T-helper 1 cell (primary cell): ENCODE data around the gene TMTC2.
A peak's percentile ranks its signal among the peaks of the same experiment; 100 is the strongest.
"Not testable (repeated sequence)": the region's sequence is repeated elsewhere in the genome, so short reads cannot be mapped to it uniquely, and the experiment has no call there.

Experiments used
- DNase-seq, 5 donors: peaks; one replicate each; pipeline ENCODE4 v3.0.0-alpha.2; 2012 to 2020

The TMTC2 gene

DNA sequence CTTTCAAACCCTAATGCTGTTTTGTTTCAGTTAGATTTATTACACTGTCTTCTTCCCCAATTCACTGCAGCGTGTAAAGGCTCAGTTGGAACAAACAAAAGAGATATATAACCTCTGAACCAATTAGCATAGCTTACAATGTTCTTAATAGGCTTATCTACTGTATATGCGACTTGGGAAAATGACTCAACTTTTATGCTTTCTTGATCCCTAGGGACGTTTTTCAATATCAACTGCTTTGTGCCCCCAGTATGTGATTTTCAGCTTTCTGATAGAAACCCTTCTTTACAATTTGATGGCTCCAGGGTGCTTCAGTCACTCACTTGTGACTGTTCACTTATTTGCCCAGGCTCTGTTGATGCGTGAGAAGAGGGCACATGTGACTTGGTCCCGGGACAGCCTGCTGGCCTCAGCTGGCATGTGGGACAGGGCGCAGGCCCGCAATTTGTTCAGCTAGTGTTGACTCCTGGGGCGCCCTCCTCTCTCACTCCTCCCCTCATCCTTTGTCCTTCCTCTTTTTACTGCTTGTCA, 107.1 kb downstream of the TMTC2 start:
- no peak for DNase-seq

DNA sequence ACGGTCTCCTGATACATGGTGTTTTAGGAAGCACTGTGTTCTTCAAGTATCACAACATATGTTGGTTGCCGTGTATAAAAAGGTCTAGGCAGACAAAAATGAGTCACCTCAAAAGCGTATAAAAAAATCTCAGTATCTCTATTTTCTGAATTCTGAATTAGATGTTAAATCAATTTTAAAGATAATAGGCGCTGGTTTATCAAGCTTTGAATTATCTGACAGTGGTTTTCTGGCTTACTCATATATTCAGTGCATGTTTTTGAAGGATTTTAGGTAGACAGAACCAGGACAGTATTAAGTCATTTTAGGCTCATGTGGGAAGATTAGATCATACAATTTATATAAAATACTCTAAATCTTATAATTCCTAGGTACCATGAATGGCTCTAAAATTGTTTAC, 110.8 kb downstream of the TMTC2 start:
- no peak for DNase-seq

DNA sequence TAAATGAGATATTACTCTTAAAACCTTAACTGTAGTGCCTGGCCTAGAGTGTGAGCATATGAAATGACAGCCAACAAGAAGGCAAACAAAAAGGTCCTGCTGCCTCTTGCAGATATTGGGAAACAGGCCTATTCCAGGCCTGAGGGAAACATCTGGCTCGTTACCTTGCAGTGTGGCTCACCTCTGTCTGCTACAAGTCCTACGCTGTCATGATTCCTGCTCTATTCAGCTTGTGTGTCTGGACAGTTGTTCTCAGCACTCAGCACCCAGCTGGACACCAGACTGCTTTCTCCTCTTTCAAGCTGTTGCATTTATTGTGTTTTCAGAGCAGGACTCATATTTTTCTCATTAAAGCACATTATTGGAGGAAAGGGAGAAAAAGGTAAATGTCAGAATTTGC, 113.5 kb downstream of the TMTC2 start:
- DNase-seq: no peak

- DNase-seq: peak in 1 of 5 donors; percentile 2
Measured at GRCh38 chr12:82801951-82802610, 115.4 kb downstream of the TMTC2 start.

DNA sequence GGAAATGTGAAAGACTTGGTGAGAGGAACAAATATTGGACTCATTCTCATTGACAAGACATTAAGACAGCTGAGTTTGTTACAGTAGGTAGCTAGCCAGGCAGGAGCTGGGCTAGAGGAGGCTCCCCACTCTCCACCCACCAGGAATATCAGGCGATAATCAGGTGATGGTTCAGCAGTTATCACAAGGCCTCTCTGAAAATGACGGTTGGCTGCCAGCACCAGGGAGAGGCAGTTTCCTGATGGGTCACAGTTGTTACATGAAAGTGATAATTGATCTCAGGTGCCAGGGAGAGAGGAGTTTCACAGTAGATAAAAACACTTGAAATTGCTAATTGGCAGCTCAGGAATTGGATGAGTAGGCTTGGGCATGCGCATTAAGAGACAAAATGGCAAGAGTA, 116.5 kb downstream of the TMTC2 start:
- no peak for DNase-seq

GRCh38 chr12:82804601-82805000, 117.9 kb downstream of the TMTC2 start:
- DNase-seq: no peak

DNA sequence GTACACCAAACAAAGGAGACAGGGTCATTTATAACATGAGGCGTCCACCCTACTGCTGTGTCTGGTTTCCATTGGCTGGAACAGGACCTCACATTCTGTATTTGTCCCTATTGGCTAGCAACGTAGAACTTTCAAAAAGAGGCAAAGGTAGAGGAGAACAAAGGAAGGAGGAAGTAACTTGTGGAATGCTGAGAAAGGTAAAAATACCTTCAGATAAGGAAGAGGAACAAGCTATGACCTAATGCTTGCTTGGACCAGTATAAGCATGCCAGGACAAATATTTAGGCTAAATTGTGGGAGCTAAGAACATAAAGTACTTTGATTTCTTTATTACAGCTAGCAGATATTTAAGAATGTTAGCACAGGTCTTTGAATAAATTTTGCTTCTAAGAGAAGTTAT, 118.3 kb downstream of the TMTC2 start:
- DNase-seq: not testable (repeated sequence)

DNA sequence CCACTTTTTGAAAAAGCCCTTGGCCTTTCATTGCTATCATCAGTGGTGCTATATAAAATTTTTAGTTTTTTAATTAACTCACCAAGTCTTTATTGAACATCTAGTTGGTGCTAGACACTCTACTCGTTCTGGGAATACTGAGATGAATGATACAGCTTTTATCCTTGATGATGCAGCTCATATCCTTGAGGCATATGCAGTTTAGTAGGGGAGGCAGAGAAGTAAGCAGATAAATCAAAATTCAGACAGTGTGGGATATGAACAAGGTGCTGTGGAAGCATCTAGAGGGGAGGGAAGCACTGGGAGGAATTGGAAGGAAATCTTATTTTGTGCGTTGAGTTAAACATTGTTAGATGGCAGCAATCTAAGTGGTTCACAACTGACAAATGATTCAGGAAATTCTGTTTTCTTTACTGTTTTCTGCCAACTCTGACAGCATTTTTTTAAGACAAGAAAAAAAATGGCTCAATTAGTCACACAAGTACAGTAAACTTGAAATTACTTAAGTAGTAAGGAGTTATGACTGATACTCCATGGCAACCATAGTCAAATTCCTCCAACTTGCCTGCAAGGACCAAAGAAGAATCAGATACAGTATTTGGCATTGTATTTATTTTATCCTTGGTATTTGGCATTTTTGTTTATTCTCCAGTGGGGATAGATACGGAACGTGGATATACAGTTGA, 119.2 kb downstream of the TMTC2 start:
- no peak for DNase-seq

DNA sequence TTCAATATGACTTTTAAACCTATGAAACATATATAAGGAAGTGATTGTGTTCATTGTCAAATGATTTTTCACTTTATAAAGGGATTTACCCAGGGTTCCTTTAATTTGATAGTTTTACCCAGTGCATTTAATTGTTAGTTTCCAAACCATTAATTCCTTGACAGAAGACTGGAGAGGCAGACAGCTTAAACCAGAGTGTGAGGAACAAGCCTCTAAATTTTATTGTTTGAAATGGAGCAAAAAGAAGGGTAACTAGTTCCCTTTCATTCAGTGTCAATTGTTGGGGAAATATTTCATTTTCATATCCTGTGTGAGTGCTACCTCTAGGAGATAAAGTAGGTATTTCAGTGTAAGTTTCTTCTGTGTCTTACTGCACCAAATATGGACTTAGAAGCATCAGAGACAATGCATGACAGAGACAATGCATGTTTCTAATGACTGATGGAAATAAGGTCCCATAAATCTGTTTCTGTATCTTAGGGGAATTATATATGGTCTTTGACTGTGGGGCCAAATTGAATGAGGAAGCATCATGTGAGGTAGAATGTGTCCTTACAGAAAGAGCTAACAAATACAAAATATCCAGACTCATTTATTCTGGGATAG, 120.5 kb downstream of the TMTC2 start:
- DNase-seq: no peak

DNA sequence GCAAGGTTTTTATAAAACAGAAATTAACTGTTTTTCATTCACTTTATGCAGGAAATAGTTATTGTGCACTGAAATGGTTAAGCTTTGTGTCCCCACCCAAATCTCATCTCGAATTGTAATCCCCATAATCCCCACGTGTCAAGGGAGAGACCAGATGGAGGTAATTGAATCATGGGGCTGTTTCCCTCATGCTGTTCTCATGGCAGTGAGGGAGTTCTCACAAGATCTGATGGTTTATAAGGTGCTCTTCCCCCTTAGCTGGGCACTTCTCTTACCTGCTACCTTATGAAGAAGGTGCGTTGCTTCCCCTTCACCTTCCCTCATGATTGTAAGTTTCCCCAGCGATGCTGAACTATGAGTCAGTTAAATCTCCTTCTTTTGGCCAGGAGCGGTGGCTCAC, 123.9 kb downstream of the TMTC2 start:
- DNase-seq: no peak

DNA sequence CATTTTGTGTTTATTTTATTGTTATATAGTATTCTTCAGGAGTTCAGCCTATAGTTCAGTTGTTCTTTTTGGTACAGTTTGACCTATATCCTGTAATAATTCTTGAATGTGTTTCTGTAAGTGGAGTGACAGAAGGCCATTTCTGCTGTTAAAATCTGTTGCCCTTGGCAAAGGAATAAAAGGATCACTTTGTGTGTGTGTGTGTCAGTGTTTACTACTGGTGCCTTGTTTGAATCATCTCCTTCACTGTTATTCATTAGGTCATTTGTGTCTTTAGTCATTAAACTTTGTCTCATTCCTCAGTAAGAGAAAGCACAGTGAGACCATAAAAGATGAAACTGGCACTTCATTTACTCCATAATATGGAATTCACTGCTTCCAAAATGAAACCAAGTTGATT, 130.7 kb downstream of the TMTC2 start:
- no peak for DNase-seq

DNA sequence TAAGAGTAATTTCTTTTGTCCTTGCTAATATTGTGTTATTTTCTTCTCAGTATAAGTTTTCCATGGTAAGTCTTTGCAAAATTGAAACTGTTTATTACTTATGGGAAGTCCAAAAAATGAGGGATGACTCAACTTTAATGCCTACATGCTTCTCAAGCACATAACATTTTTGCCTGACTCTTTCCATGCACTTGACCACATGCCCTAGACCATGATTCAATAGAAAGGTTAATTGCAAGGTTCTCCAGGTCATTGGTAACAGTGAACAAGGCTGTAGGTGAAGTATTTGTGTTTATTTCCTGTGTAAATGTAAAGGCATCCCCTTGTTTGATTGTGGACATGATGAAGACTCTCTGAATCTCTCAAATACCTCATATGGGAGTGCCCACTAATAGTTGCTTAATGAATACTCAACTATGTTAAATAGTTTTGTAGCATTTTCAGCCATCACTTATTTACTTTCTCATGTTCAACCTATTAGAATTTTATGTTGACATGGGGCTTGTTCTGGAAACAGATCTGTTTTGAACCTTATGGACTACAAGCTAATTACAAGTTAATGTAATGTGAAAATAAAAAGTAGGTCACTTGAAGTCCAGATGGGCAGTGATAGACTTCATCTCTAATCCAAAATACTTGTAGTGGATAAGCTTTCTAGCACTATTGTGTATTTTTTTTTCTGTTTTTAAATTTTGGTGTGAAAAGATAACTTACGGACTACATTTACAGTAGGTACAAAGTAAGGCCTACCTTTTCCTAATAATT, 131.7 kb downstream of the TMTC2 start:
- DNase-seq: no peak

- no peak for DNase-seq
Measured at GRCh38 chr12:82826505-82826904, 139.8 kb downstream of the TMTC2 start.

GRCh38 chr12:82832096-82832495, 145.4 kb downstream of the TMTC2 start:
- no peak for DNase-seq

DNA sequence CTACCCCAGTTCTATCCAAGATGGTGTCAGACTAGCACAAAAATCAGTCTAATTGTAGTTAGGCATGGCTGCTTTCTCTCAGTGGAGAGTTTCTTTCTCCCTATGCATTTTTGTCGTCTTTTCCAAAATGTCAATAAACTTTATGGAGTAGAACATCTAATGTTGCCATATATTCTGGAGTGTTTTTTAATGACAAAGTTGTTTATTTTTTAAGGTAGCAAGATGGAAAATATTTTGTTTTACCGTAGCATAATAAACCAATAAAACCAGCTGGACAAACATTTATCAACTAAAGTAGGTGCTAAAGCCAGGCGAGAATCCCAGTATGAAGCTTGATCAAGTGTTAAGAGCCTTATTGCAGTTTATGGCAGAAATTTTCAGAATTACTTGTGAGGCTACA, 146.3 kb downstream of the TMTC2 start:
- no peak for DNase-seq

GRCh38 chr12:82833481-82833880, 146.8 kb downstream of the TMTC2 start:
- DNase-seq: no peak

DNA sequence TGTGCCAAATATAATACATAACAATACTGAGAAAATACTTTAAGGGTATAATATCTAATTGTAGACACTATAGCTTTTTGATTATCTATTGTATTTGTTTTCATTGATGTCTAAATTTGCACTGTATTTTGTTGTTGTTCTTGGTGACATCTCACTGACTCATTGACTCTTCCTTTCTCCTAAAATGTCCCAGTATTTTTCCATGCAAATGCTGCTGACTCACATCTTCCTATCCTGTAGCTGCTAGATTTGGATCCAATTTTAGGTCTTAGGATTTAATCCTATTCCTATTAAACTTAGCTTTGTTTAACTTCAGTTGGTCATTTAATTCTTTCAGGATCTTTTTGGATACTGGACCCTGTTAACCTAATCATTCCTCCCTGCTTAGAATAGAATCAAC, 148.5 kb downstream of the TMTC2 start:
- DNase-seq: no peak

DNA sequence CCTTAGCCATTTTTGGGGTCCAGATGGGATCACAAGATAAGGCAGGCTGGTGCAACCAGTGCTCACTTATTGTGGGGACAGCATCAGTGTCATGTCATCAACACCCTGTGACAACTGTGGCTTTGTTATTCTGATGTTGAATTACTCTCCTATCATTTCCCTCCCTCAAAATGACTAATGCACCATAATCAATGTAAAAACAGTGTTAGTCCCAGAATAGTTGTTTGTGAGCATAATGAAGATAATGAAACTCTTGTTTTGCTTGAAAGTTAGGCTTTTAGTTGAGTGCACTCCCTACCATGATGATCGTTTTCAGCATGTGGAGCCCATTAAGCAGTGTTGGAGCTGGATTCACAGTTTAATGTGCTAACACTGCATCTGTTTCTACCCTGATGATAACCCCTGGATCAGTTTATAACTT, 151.4 kb downstream of the TMTC2 start:
- DNase-seq: no peak

DNA sequence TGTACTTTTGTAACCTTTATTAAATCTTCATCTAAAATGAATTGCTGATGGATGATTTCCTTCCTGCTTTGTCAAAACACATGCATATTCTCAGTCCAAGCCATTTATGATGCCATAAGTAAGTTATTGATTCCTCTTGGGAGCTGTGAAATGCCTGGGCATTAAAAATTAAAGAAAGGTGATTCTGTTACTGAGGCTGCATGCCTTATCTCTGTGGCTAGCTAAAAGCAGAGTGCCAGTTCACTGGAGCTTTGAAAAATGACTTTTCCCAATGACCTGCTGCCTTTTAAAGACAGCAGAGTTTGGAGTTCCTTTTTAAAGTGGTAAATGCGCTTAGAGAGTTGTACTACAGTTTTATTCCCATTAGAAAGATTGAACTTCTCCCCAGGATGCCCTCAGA, 152.1 kb downstream of the TMTC2 start:
- DNase-seq: no peak

DNA sequence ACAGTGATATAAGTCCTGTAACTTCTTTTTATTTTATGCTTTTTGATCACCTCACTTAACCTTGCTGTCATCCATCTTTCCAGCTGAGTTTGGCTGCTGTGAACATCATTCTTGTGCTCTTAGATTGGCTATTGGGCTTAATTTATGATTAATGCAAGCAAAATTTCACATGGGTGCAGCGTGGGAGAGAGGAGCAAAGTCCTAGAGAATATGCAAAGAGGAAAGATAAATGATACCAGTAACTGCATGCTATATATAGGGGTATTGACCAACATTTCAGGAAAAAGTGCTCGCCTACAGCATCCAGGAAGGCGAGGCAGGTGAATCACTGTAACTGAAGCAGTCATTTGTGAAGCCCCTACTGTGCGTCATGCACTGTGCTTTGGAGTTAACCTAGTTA, 153.1 kb downstream of the TMTC2 start:
- no peak for DNase-seq

- no peak for DNase-seq
Measured at GRCh38 chr12:82841487-82841904, 154.8 kb downstream of the TMTC2 start.

DNA sequence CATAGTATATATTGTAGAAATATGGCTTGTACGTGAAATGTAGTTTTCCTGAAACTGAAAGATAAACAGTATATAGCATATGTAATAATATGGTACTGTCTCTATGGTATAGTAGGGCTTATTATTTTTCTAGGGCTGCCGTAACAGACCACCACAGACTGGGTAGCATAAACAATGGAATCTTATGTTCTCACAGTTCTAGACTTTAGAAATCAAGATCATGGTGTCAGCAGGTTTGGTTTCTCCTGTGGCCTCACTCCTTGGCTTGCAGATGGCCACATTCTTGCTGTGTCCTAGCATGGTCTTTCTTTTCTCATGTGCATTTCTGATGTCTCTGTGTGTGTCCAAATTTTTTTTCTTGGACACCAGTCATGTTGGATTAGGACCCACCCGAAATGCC, 155.8 kb downstream of the TMTC2 start:
- DNase-seq: no peak

DNA sequence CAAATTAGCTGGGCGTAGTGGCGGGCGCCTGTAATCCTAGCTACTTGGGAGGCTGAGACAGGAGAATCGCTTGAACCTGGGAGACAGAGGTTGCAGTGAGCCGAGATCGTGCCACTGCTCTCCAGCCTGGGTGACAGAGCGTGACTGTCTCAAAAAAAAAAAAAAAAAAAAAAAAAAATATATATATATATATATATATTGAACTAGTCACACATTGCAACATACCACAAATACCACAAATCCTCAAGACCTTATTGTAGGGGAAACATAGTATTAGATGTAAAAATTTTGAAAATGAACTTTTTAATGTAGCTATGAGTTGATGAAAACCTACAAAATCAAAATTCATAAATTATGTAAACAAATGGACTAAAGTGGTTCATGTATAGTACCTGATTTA, 158.4 kb downstream of the TMTC2 start:
- DNase-seq: not testable (repeated sequence)
